IPS DF 4.7 (cell line): ENCODE measurements around the gene EID3.

Source experiments
- DNase-seq: peaks from one replicate; pipeline ENCODE4 v3.0.0-alpha.2; 2013; ENCODE audit warnings: low spot score; ENCODE audit errors: extremely low read depth

EID3 gene

DNA sequence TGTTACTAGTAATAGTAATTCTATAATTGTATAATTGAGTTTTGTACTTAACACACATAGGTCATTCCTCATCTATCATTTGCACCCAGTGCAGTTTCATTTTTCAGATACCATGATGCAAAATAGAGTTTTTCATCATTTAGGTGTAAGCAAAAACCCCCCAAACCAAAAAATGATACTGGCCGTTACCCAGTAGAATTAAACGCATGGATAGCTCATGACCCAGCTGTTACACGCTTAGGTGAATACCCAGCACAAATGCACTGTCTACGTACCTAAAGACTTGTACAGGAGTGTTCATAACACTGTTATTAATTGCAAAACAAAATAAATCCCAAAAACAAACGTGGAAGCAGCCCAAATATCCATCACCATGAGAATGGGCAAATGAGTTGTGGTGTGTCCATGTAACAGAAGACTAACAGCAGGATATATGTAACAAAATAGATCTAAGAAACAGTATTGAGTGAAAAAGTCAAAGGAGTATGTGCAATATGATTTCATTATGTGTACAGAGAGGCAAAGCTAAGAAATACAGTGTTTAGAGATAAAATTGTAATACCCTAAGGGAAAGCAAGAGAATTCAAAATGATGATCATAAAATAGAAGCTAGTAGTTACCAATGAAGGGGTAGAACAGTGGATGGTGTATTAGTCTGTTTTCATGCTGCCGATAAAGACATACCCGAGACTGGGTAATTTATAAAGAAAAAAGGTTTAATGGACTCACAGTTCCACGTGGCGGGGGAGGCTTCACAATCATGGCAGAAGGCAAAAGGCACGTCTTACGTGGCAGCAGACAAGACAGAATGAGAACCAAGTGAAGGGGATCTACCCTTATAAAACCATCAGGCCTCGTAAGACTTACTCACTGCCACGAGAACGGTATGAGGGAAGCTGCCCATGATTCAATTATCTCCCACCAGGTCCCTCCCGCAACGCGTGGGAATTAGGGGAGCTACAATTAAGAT is 49.8 kb downstream of the EID3 start:
- no peak for DNase-seq

DNA sequence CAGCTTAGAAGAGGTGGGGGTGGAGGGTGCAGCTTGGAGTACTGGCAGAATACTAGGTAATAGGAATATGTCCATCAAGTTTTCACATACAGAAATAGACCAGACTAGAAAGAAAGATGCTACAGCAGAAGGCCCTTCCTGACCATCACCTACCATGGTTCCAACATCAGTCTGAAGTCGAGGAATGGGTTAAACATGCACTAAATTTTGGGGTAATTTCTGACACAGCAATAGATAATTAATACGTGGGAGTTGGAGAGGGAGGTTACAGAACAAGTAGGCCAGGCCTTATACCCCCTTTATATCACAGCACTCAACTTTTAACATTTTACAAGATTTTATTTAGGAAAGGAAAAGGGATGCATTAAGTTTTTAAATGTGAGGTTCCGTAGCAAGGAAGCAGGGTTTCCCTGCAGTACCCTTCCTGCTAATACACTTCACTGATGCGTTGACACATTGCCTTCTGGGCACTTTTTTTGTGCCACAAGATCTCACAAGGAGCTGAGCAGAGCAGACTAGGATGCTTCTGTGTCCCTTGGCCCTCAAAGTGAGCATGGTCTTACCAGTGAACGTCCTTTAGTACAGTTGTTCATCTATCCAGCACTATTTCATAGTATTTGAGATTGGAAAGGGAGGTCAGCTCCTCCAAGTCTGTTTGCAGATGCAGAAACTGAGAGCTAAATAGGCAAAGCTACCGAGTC is 50.8 kb downstream of the EID3 start:
- no peak for DNase-seq
